ENCODE results near the gene POLG.
"Not testable (repeated sequence)": the region's sequence is repeated elsewhere in the genome, so short reads cannot be mapped to it uniquely, and the experiment has no call there.

Gene POLG

GRCh38 chr15:89278307-89278706 is 56.3 kb downstream of the POLG start:
- DNase-seq (ENCODE audit: low read depth), result no peak

DNA sequence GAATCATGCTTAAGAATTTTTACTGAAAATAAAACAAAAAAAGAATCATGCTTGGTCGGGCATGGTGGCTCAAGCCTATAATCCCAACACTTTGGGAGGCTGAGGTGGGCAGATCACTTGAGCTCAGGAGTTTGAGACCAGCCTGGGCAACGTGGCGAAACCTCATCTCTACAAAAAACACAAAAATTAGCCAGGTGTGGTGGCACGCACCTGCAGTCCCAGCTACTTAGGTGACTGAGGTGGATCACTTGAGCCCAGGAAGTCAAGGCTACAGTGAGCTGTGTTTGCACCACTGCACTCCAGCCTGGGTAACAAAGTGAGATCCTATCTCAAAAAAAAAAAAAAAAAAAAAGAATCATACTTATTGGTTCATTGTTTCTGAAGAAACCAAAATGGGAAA is 57.3 kb downstream of the POLG start:
- not testable (repeated sequence) for DNase-seq (ENCODE audit: low read depth)

Measured in activated T-cell treated with anti-CD3 and anti-CD28 coated beads for 1 hour (primary cell).